ENCODE results near the gene DNM3.

DNA sequence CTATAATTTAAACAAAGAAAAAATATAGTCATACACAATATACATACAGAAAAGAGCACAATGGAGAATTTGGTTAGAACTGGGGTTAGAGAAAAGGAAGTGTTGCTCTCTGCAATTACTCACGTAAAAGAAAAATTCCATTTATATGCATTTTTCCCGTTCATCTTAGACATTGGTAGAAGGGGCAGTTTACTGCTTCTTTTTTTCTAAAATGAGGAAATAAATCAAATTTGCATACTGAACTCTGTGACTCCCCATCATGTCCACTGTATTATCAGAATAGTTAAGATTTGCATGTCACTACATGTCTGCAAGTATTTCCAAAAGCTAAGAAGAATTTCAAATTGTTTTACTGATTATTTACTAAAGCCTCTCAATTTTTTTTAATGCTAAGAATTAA lies 535.1 kb downstream of the DNM3 start:
- TF ChIP-seq, protein P1, sequence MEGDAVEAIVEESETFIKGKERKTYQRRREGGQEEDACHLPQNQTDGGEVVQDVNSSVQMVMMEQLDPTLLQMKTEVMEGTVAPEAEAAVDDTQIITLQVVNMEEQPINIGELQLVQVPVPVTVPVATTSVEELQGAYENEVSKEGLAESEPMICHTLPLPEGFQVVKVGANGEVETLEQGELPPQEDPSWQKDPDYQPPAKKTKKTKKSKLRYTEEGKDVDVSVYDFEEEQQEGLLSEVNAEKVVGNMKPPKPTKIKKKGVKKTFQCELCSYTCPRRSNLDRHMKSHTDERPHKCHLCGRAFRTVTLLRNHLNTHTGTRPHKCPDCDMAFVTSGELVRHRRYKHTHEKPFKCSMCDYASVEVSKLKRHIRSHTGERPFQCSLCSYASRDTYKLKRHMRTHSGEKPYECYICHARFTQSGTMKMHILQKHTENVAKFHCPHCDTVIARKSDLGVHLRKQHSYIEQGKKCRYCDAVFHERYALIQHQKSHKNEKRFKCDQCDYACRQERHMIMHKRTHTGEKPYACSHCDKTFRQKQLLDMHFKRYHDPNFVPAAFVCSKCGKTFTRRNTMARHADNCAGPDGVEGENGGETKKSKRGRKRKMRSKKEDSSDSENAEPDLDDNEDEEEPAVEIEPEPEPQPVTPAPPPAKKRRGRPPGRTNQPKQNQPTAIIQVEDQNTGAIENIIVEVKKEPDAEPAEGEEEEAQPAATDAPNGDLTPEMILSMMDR (IDR thresholded peaks at IDR 0.05): no peak
- TF ChIP-seq POLR2A (IDR thresholded peaks at IDR 0.05) (no peak), POLR2AphosphoS5 (IDR thresholded peaks at IDR 0.05) (no peak)
